Esophagus muscularis mucosa (tissue), 4 donors: ENCODE measurements around the gene SPARC. TPM values are rescaled to one million over a fixed set of nuclear protein-coding genes. Genes with fewer than 3 reads are reported as not detected.
"Not testable (repeated sequence)": the region's sequence is repeated elsewhere in the genome, so short reads cannot be mapped to it uniquely, and the experiment has no call there.

Experiments used
- DNase-seq: peaks from one replicate; pipeline ENCODE4 v3.0.0-alpha.2; 2017; ENCODE audit errors: extremely low spot score
- H3K27ac ChIP-seq, 4 donors: fragments of 200-600 bp; sonication (generic); replicated peaks in 1 of 4; 1 replicate in 3 of 4; 2 replicates in 1 of 4; pipeline ENCODE4 v1.5.1; 2016 to 2019; ENCODE audit warnings: mild to moderate bottlenecking in 1 of 4
- H3K27me3 ChIP-seq, 4 donors: fragments of 200-600 bp; sonication (generic); one replicate each; pipeline versions ENCODE4 v1.5.1 to v1.6.0; 2016 to 2019
- H3K36me3 ChIP-seq, 4 donors: fragments of 200-600 bp; sonication (generic); one replicate each; pipeline ENCODE4 v1.5.1; 2016 to 2019
- H3K4me1 ChIP-seq, 4 donors: fragments of 200-600 bp; sonication (generic); one replicate each; pipeline ENCODE4 v1.5.1; 2016 to 2019
- H3K4me3 ChIP-seq, 4 donors: fragments of 200-600 bp; sonication (generic); 1 replicate in 2 of 4; 2 replicates in 2 of 4; pipeline ENCODE4 v1.5.1; 2016 to 2019; ENCODE audit warnings: mild to moderate bottlenecking in 4 of 4, moderate library complexity in 1 of 4
- H3K9me3 ChIP-seq, 4 donors: fragments of 200-600 bp; sonication (generic); 1 replicate in 3 of 4; 2 replicates in 1 of 4; pipeline ENCODE4 v1.5.1; 2016 to 2019
- CTCF ChIP-seq, 3 experiments: fragments of 200-600 bp in 2 of 3; fragments of 450-650 bp in 1 of 3; sonication (generic) in 2 of 3; IDR thresholded peaks; one replicate each; pipeline ENCODE4 v1.5.1; 2017 to 2019; ENCODE audit warnings: antibody characterized with exemption in 3 of 3, mild to moderate bottlenecking in 2 of 3, moderate library complexity in 1 of 3
- EP300 ChIP-seq: sonication (generic); formaldehyde crosslinking; IDR thresholded peaks from one replicate; pipeline ENCODE4 v1.6.1; 2017; ENCODE audit warnings: antibody characterized with exemption
- POLR2A ChIP-seq: fragments of 450-650 bp; IDR thresholded peaks from one replicate; pipeline ENCODE4 v1.6.1; 2017; ENCODE audit warnings: antibody characterized with exemption, moderate library complexity, mild to moderate bottlenecking, low read depth
- POLR2AphosphoS5 ChIP-seq, 2 donors: sonication (generic); formaldehyde crosslinking; IDR thresholded peaks; one replicate each; pipeline ENCODE4 v1.6.1; 2017; ENCODE audit warnings: antibody characterized with exemption in 2 of 2
- WGBS: methylation state at CpG from one replicate; pipeline ENCODE4 v1.1.5; 2018; 5-methylcytosine and 5-hydroxymethylcytosine counted together
- intact Hi-C: fragments of 100-400 bp; cut with DNase I; formaldehyde crosslinking; loops from one replicate; pipeline ENCODE4 v1.15.1; 2023
- total RNA-seq, 4 donors: library from RNA; depleted of rRNA; stranded (reverse); fragments of >200 nt; gene quantifications; one replicate each; pipeline versions ENCODE4 v1.1.0 to v1.2.1, GENCODE V29; 2016

SPARC gene
- total RNA-seq, 4 donors from 2014 or later, result 269 to 875 (median 432) TPM

GRCh38 chr5:151730381-151730780 lies 43.7 kb upstream of the SPARC start:
- intact Hi-C loops, result no loop called here
- no peak overlapping the region for H3K4me3 ChIP-seq
- H3K27ac ChIP-seq, result no peak overlapping the region
- WGBS, result 97% methylated on average over 7 of the region's 7 CpGs
- no peak for DNase-seq
- H3K9me3 ChIP-seq, result no peaks in the 10 kb centered on the region
- peaks cover 0 to 6% (median 2%) of the 10 kb centered on the region in 4 donors for H3K36me3 ChIP-seq
- H3K4me1 ChIP-seq, result peaks cover 0 to 11% (median 7%) of the 10 kb centered on the region in 4 donors
- H3K27me3 ChIP-seq, result no peaks in the 10 kb centered on the region
- no peak for TF ChIP-seq POLR2A
- no peak for TF ChIP-seq CTCF (IDR thresholded peaks at IDR 0.05)
- TF ChIP-seq POLR2AphosphoS5 (IDR thresholded peaks at IDR 0.05), result no peak
- no peak for TF ChIP-seq EP300

GRCh38 chr5:151729597-151729996 lies 42.9 kb upstream of the SPARC start:
- H3K4me1 ChIP-seq, result peaks cover 0 to 11% (median 8%) of the 10 kb centered on the region in 4 donors
- H3K27me3 ChIP-seq, H3K27ac ChIP-seq, DNase-seq, intact Hi-C loops, H3K36me3 ChIP-seq, H3K9me3 ChIP-seq, H3K4me3 ChIP-seq: not testable (repeated sequence)
- 93% methylated on average over 5 of the region's 5 CpGs for WGBS

GRCh38 chr5:151724360-151724759 lies 37.6 kb upstream of the SPARC start:
- H3K4me1 ChIP-seq, result peaks cover 0 to 29% (median 22%) of the 10 kb centered on the region in 4 donors
- intact Hi-C loops, result loop anchor here (5.0 kb wide), 1 partner anchor 67 kb away; no protein-coding TSS in a partner anchor
- H3K27ac ChIP-seq, result no peak overlapping the region
- TF ChIP-seq POLR2A (no peak), EP300 (no peak)
- H3K9me3 ChIP-seq, result no peaks in the 10 kb centered on the region
- DNase-seq, result no peak
- H3K4me3 ChIP-seq, result no peak overlapping the region
- WGBS, result 69% methylated on average over 2 of the region's 2 CpGs
- H3K27me3 ChIP-seq, result no peaks in the 10 kb centered on the region
- H3K36me3 ChIP-seq, result no peaks in the 10 kb centered on the region

GRCh38 chr5:151722546-151722945 lies 35.8 kb upstream of the SPARC start:
- Histone ChIP-seq H3K27ac (no peak overlapping the region), H3K4me3 (no peak overlapping the region), H3K4me1 (peaks cover 8 to 45% (median 39%) of the 10 kb centered on the region in 4 donors), H3K9me3 (no peaks in the 10 kb centered on the region), H3K27me3 (no peaks in the 10 kb centered on the region), H3K36me3 (no peaks in the 10 kb centered on the region)
- TF ChIP-seq CTCF (IDR thresholded peaks at IDR 0.05), result no peak
- TF ChIP-seq POLR2A, result no peak
- TF ChIP-seq POLR2AphosphoS5 (IDR thresholded peaks at IDR 0.05), result no peak
- no peak for TF ChIP-seq EP300
- intact Hi-C loops, result loop anchor here (5.0 kb wide), 1 partner anchor 65 kb away; no protein-coding TSS in a partner anchor
- no peak for DNase-seq

DNA sequence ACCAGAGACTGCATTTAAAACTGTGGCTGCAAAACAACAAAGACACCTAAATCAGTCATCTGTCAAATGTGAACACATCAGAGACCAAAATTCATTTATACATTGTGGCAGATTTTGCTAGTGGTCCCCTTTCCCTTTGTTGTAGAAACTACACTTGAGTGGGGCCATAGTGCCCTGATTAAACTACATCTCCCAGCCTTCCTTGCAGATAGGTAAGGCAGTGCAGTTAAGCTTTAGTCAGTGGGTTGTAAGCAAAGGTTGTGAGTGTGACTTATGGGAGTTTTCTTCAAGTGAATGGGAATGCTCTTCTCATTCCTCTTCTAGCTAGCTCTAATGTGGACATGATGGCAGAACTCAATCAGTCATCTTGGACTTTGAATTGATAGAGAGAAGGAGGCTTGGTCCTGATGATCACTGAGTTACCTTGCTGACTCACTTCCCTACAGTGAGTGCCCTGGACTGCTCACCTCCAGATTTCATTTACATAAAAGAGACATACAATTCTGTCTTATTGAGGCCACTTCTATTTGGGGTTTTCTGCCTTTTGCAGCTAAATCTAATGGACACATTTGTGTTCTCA lies 35.2 kb upstream of the SPARC start:
- H3K4me1 ChIP-seq, result peaks cover 8 to 45% (median 39%) of the 10 kb centered on the region in 4 donors
- no peaks in the 10 kb centered on the region for H3K36me3 ChIP-seq
- no peak for DNase-seq
- TF ChIP-seq POLR2AphosphoS5 (IDR thresholded peaks at IDR 0.05) (no peak), EP300 (no peak), CTCF (IDR thresholded peaks at IDR 0.05) (no peak), POLR2A (no peak)
- intact Hi-C loops, result loop anchor here (5.0 kb wide), 1 partner anchor 65 kb away; no protein-coding TSS in a partner anchor
- H3K9me3 ChIP-seq, result no peaks in the 10 kb centered on the region
- no peaks in the 10 kb centered on the region for H3K27me3 ChIP-seq
- H3K4me3 ChIP-seq, result no peak overlapping the region
- no peak overlapping the region for H3K27ac ChIP-seq

- WGBS, result 68% methylated on average over 3 of the region's 3 CpGs
- H3K36me3 ChIP-seq, result no peaks in the 10 kb centered on the region
- no peak overlapping the region for H3K27ac ChIP-seq
- H3K4me1 ChIP-seq, result peaks cover 8 to 40% (median 33%) of the 10 kb centered on the region in 4 donors
- no peaks in the 10 kb centered on the region for H3K9me3 ChIP-seq
- H3K4me3 ChIP-seq, result no peak overlapping the region
- TF ChIP-seq POLR2A, result no peak
- TF ChIP-seq CTCF (IDR thresholded peaks at IDR 0.05), result no peak
- no peak for TF ChIP-seq EP300
- no peak for TF ChIP-seq POLR2AphosphoS5 (IDR thresholded peaks at IDR 0.05)
- intact Hi-C loops, result loop anchor here (5.0 kb wide), 1 partner anchor 64 kb away; no protein-coding TSS in a partner anchor
- no peak for DNase-seq
- H3K27me3 ChIP-seq, result no peaks in the 10 kb centered on the region
Measured at GRCh38 chr5:151721087-151721646, 34.5 kb upstream of the SPARC start.
